ENCODE measurements around the gene TAF6L. TPM values are rescaled to one million over a fixed set of nuclear protein-coding genes. Genes with fewer than 3 reads are reported as not detected.

Gene TAF6L
- total RNA-seq, 6 donors from 2014 or later, result 16.7 to 51.3 (median 27.0) TPM

GRCh38 chr11:62804310-62805075 is 33.3 kb downstream of the TAF6L start:
- H3K27ac ChIP-seq, result peak overlapping the region; percentile 91 to 96 (median 95)
- H3K4me3 ChIP-seq, result peak overlapping the region; percentile 58 to 95 (median 80)
- TF ChIP-seq POLR2AphosphoS5 (IDR thresholded peaks at IDR 0.05), result no peak
- no peak for TF ChIP-seq POLR2A (IDR thresholded peaks at IDR 0.05)
- TF ChIP-seq EP300 (IDR thresholded peaks at IDR 0.05), result no peak
- no peak for TF ChIP-seq CTCF (IDR thresholded peaks at IDR 0.05)
- WGBS, 2 donors, result 5 to 6% methylated on average over 9 to 14 of the region's 14 CpGs
- no peaks in the 10 kb centered on the region for H3K9me3 ChIP-seq
- ATAC-seq (ENCODE audit: low FRiP score in 2 of 2) (peak; percentile 16 to 33), DNase-seq (peak in 1 of 2 donors; percentile 38)
- peaks cover 25 to 30% (median 27%) of the 10 kb centered on the region in 4 donors for H3K4me1 ChIP-seq
- no peaks in the 10 kb centered on the region for H3K27me3 ChIP-seq
- H3K36me3 ChIP-seq, result peaks cover 37 to 51% (median 40%) of the 10 kb centered on the region in 4 donors

- Histone ChIP-seq H3K4me1 (peaks cover 25 to 30% (median 27%) of the 10 kb centered on the region in 4 donors), H3K36me3 (peaks cover 30 to 43% (median 32%) of the 10 kb centered on the region in 4 donors), H3K27ac (peak within 1 kb of the TSS; percentile 91 to 96 (median 95)), H3K27me3 (no peaks in the 10 kb centered on the region), H3K9me3 (no peaks in the 10 kb centered on the region), H3K4me3 (peak within 1 kb of the TSS; percentile 58 to 95 (median 80))
- WGBS, 2 donors, result 0 to 1% methylated on average over 17 to 43 of the region's 77 CpGs
- ATAC-seq (ENCODE audit: low FRiP score in 2 of 2) (peak; percentile 97), DNase-seq (peak; percentile 96 to 99)
- TF ChIP-seq POLR2A (IDR thresholded peaks at IDR 0.05) (peak; percentile 93 to 100 (median 99)), POLR2AphosphoS5 (IDR thresholded peaks at IDR 0.05) (peak; percentile 100), EP300 (IDR thresholded peaks at IDR 0.05) (peak in 1 of 4 donors; percentile 95), CTCF (IDR thresholded peaks at IDR 0.05) (peak in 4 of 6 experiments; percentile 26 to 67 (median 44))
These were observed 34.1 kb downstream of the TAF6L start, which contains the start of gene NXF1 for GRCh38 chr11:62805076-62805892. Gene NXF1, minus strand, starts transcription at chr11:62805440. Its CDS starts 84 bp downstream, at chr11:62805356.

GRCh38 chr11:62805961-62806441 is 34.8 kb downstream of the TAF6L start:
- no peak for TF ChIP-seq CTCF (IDR thresholded peaks at IDR 0.05)
- TF ChIP-seq POLR2A (IDR thresholded peaks at IDR 0.05), result no peak
- no peak for TF ChIP-seq POLR2AphosphoS5 (IDR thresholded peaks at IDR 0.05)
- Histone ChIP-seq H3K4me3 (peak overlapping the region in 3 of 4 donors; percentile 58 to 95 (median 87)), H3K27ac (peak overlapping the region; percentile 91 to 96 (median 95)), H3K9me3 (no peaks in the 10 kb centered on the region), H3K36me3 (peaks cover 23 to 36% (median 25%) of the 10 kb centered on the region in 4 donors), H3K4me1 (peaks cover 25 to 30% (median 27%) of the 10 kb centered on the region in 4 donors), H3K27me3 (no peaks in the 10 kb centered on the region)
- 18 to 19% methylated on average over 8 to 12 of the region's 12 CpGs for WGBS, 2 donors
- DNase-seq (no peak), ATAC-seq (ENCODE audit: low FRiP score in 2 of 2) (no peak)

GRCh38 chr11:62806611-62807121 is 35.5 kb downstream of the TAF6L start:
- DNase-seq (peak in 1 of 2 donors; percentile 59), ATAC-seq (ENCODE audit: low FRiP score in 2 of 2) (peak in 1 of 2 donors; percentile 1)
- WGBS, 2 donors, result 40 to 62% methylated on average over 1 to 5 of the region's 5 CpGs
- no peaks in the 10 kb centered on the region for H3K9me3 ChIP-seq
- peaks cover 25 to 30% (median 27%) of the 10 kb centered on the region in 4 donors for H3K4me1 ChIP-seq
- H3K27me3 ChIP-seq, result no peaks in the 10 kb centered on the region
- no peak overlapping the region for H3K4me3 ChIP-seq
- peak in 1 of 2 donors; percentile 32 for TF ChIP-seq POLR2AphosphoS5 (IDR thresholded peaks at IDR 0.05)
- no peak for TF ChIP-seq EP300 (IDR thresholded peaks at IDR 0.05)
- H3K36me3 ChIP-seq, result peaks cover 16 to 29% (median 18%) of the 10 kb centered on the region in 4 donors
- H3K27ac ChIP-seq, result peak overlapping the region; percentile 91 to 96 (median 95)

Data from upper lobe of left lung (tissue), 6 donors.